ENCODE data around the gene MTHFD2.
A peak's percentile ranks its signal among the peaks of the same experiment; 100 is the strongest.

Gene MTHFD2

DNA sequence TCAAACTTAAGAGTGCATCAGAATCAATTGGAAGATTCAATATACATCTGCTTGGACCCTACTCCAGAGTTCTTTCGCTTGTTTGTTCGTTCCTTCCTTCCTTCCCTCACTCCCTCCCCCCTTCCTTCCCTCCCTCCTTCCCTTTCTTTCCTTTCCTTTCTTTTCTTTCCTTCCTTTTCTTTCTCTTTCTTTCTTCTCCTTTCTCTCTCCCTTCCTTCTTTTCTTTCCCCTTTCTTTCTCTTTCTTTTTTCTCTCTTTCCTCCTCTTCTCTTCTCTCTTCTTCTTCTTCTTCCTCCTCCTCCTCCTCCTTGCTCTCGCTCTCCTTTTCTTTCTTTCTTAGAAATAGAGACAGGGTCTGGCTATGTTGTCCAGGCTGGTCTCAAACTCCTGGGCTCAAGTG lies 45.9 kb downstream of the MTHFD2 start:
- TF ChIP-seq, protein P1, sequence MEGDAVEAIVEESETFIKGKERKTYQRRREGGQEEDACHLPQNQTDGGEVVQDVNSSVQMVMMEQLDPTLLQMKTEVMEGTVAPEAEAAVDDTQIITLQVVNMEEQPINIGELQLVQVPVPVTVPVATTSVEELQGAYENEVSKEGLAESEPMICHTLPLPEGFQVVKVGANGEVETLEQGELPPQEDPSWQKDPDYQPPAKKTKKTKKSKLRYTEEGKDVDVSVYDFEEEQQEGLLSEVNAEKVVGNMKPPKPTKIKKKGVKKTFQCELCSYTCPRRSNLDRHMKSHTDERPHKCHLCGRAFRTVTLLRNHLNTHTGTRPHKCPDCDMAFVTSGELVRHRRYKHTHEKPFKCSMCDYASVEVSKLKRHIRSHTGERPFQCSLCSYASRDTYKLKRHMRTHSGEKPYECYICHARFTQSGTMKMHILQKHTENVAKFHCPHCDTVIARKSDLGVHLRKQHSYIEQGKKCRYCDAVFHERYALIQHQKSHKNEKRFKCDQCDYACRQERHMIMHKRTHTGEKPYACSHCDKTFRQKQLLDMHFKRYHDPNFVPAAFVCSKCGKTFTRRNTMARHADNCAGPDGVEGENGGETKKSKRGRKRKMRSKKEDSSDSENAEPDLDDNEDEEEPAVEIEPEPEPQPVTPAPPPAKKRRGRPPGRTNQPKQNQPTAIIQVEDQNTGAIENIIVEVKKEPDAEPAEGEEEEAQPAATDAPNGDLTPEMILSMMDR (conservative IDR thresholded peaks at IDR 0.05; ENCODE audit: low read depth), result no peak
- CTCF ChIA-PET, result no interaction called here
- POLR2A ChIA-PET (ENCODE audit: low non-redundant PET), result no interaction called here
- no peak for DNase-seq (ENCODE audit: low spot score)
- no peak overlapping the region for H3K27ac ChIP-seq

DNA sequence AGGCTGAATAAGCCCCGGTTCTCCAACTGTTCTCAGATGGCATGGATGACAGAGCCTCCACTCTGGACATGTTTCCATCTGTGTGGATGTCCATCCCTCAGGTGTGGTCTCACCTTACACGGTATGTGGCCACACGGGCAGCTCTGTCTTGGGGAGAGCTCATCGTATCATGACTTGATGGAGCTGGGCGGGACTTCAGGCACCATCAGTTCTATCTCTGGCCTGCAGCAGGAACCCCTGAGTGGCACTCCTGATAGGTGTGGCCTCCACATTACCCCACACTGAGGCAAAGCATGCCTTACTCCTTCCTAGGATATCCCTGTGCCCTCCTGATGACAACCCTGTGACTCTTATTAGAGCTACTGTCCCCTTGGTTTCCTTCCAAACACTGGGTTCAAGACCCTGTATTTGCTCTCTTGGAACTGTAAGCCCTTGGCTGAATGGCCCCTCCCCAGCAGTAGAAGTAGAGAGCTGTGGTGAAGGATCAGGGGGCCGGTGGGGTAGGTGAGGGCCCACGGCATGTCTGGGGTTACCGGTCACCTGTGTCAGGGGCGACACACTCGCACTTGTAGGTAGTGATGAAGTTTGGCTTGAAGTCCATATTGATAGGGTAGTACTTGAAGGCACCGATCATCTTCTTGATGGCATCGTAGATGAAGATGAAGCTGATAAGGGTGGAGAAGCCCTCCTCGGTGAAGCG lies 48.2 kb downstream of the MTHFD2 start:
- H3K27ac ChIP-seq, result no peak overlapping the region
- TF ChIP-seq, protein P1 (conservative IDR thresholded peaks at IDR 0.05; ENCODE audit: low read depth), result no peak
- CTCF ChIA-PET, result interaction anchor here (0.9 kb wide), 1 partner anchor 45 kb away, joined by 4 read pairs; no protein-coding TSS in a partner anchor
- DNase-seq (ENCODE audit: low spot score), result no peak
- POLR2A ChIA-PET (ENCODE audit: low non-redundant PET), result no interaction called here

DNA sequence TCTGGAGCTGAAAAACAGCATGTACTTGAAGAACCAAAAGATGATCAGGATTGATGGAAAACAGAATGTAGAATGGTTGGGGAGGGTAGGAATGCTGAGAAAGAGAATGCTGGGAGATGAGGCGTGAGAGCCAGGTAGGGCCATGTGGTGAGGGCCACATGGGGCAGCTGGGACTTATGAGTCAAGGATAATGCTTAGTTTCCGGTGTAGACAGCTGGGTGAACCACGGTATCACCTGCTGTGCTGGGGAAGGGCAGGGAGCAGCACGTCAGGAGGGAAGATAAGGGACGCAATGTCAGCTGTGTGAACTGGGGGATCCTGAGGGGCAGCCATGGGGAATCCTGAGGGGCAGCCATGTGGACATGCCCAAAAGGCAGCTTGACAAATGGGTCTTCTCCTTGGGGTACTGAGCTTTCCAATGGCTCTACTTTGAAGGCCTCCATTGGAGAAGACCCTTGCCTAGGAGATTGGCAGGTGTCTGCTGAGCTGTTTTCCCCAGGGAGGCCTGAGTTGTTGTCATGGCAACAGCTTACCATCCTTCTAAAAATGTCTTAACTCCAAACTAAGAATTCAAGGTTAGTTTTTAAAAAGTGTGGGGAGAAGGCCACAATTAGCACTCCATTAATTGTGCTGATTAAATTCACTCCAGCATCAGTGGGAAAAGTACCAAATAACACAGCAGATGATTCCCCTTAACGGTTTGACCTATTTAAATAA lies 51.1 kb downstream of the MTHFD2 start:
- POLR2A ChIA-PET (ENCODE audit: low non-redundant PET), result no interaction called here

DNA sequence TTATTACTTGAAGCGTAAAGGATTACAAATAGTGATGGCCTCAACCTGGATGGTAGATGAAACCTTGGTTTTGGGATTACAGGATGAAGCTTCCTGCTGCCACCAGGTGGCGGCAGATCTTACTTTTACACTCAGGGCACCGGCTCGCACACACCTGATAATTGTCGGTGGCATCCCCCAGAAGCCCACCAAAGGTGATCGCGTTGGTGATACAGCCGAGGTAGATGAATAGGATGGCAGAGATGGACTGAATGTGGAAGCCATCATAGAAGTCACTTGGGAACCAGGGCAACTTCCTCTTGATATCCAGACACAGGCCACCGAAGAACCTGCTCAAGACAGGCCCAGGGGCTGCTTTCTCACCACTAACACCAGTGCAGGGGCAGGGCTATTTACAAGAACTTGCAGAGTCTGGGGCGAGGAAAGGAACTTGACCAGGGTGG lies 51.8 kb downstream of the MTHFD2 start:
- CTCF ChIA-PET, result interaction anchor here (0.5 to 2.0 kb wide), 19 partner anchors 9 to 426 kb away, joined by 3 to 14 read pairs (median 4); no protein-coding TSS in a partner anchor
- TF ChIP-seq, protein P1 (conservative IDR thresholded peaks at IDR 0.05; ENCODE audit: low read depth), result peak; percentile 78
- peak; percentile 60 for DNase-seq (ENCODE audit: low spot score)
- POLR2A ChIA-PET (ENCODE audit: low non-redundant PET), result no interaction called here
- no peak overlapping the region for H3K27ac ChIP-seq

More for the DNA sequence above, 51.1 kb downstream of the MTHFD2 start:
- TF ChIP-seq, protein P1 (conservative IDR thresholded peaks at IDR 0.05; ENCODE audit: low read depth), result no peak
- no peak overlapping the region for H3K27ac ChIP-seq
- CTCF ChIA-PET, result interaction anchor here (0.5 to 2.0 kb wide), 20 partner anchors 8 to 426 kb away, joined by 3 to 14 read pairs (median 4); no protein-coding TSS in a partner anchor
- DNase-seq (ENCODE audit: low spot score), result no peak

DNA sequence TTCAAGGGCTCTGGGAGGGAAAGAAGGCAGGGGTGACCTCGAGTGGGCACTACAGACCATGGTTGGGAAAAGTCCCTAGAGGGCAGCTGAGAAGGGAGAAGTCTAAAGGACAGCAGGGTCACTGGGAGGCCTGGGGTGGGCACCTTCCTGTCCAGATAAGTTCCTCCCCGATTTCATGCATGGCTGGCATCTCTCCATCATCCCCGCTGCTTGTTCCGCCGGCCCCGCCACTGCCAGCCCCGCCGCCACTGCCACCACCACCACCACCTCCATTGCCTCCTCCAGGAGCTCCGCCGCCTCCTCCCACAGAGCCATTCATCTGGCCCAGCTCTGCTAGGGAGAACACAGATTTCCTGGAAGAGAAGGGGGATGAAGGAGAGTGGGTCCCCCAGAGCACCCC lies 53.6 kb downstream of the MTHFD2 start:
- DNase-seq (ENCODE audit: low spot score), result no peak
- POLR2A ChIA-PET (ENCODE audit: low non-redundant PET), result no interaction called here
- TF ChIP-seq, protein P1 (conservative IDR thresholded peaks at IDR 0.05; ENCODE audit: low read depth), result no peak
- H3K27ac ChIP-seq, result no peak overlapping the region
- CTCF ChIA-PET, result no interaction called here

DNA sequence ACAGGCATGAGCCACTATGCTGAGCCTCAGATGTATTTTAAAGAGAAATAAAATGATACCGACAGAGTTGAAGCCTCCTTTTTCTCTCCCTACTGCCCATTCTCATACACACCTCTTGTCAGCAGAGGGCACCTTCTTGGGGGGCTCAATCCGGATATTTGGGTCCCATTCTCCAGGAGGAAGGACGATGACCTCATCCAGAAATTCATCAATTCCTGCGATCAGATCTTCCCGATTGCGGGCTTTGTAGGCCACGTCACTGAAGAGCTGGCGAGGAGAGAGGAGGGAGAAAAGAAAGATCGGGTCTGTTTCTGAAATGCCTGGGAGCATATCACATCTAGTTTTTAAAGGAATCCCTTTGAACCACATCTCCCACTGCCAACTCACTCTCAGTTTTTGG lies 54.4 kb downstream of the MTHFD2 start:
- H3K27ac ChIP-seq, result no peak overlapping the region
- TF ChIP-seq, protein P1 (conservative IDR thresholded peaks at IDR 0.05; ENCODE audit: low read depth), result no peak
- ChIA-PET POLR2A (ENCODE audit: low non-redundant PET) (no interaction called here), CTCF (no interaction called here)
- no peak for DNase-seq (ENCODE audit: low spot score)
